ENCODE data around the gene AKR1A1. TPM values are rescaled to one million over a fixed set of nuclear protein-coding genes. Genes with fewer than 3 reads are reported as not detected.
"Not testable (repeated sequence)": the region's sequence is repeated elsewhere in the genome, so short reads cannot be mapped to it uniquely, and the experiment has no call there.

The AKR1A1 gene
- polyA plus RNA-seq, 3 donors = 219 to 245 (median 219) TPM

DNA sequence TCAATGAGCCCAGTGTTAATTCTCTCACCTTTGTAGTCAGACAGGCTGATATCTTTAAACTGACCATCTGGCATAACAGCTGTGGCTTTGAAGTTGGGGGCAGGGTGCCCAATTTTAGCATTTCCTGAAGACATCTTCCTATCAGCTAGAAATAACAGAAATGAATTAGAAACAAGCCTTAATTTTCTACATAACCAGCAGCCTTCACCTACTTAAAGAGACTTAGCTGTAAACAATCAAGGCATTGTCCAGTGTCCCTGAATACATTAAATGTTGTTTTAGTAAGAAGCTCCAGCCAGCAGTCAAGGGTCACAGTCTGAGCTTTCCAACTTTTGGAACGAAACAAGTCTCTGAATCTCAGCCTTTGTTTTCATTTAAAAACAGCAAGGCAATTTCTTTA is 31.7 kb upstream of the AKR1A1 start:
- no peak for DNase-seq
- H3K4me1 Mint-ChIP-seq = peaks cover 28% of the 10 kb centered on the region

DNA sequence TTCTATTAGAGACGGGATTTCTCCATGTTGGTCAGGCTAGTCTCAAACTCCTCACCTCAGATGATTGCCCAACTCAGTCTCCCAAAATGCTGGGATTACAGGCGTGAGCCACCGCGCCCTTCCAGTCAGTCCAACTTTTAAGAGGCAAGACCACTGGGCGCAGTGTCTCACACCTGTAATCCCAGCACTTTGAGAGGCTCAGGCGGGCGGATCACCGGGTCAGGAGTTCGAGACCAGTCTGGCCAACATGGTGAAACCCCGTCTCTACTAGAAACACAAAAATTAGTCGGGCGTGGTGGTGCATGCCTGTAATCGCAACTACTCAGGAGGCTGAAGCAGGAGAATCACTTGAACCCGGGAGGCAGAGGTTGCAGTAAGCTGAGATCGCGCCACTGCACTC is 30.9 kb upstream of the AKR1A1 start:
- peaks cover 39% of the 10 kb centered on the region for H4K20me1 ChIP-seq (ENCODE audit: insufficient read depth, low read length)
- H3K27ac ChIP-seq (ENCODE audit: low read depth in 1 of 2, low read length in 2 of 2); H2AFZ ChIP-seq (ENCODE audit: insufficient read depth, low read depth, low read length, poor library complexity, severe bottlenecking); DNase-seq; H3K27me3 Mint-ChIP-seq (ENCODE audit: low read depth in 3 of 3); H3K9me3 ChIP-seq (replicated peaks in 1 of 2; ENCODE audit: control insufficient read depth in 1 of 2, insufficient read depth in 1 of 2, low read length in 2 of 2); H3K27me3 ChIP-seq (ENCODE audit: control insufficient read depth in 2 of 2, insufficient read depth in 2 of 2, low read length in 2 of 2); H3K9me3 Mint-ChIP-seq; H3K9ac ChIP-seq (ENCODE audit: insufficient read depth, low read length, poor library complexity, severe bottlenecking); H3K4me2 ChIP-seq (replicated peaks; ENCODE audit: extremely low read depth, low read length, poor library complexity, severe bottlenecking): not testable (repeated sequence)
- H3K79me2 ChIP-seq (ENCODE audit: insufficient read depth, low read length) = peaks cover 30% of the 10 kb centered on the region
- H3K4me3 Mint-ChIP-seq = peak overlapping the region; percentile 91 to 96
- intact Hi-C loops (cut with micrococcal nuclease) = loop anchor here in 1 of 2 donors (1.0 kb wide), 1 partner anchor 31 kb away; the partner anchor contains the start of gene AKR1A1
- peaks cover 28% of the 10 kb centered on the region for H3K4me1 Mint-ChIP-seq
- H3K36me3 ChIP-seq (replicated peaks in 1 of 2; ENCODE audit: control insufficient read depth in 1 of 2, insufficient read depth in 2 of 2, low read length in 2 of 2) = peaks cover 28 to 41% of the 10 kb centered on the region in 2 donors
- WGBS (ENCODE audit: insufficient coverage) = 66% methylated on average over 12 of the region's 16 CpGs
- peaks cover 19 to 28% of the 10 kb centered on the region in 2 donors for H3K4me1 ChIP-seq (ENCODE audit: control insufficient read depth in 1 of 2, insufficient read depth in 2 of 2, low read length in 2 of 2)
- H3K36me3 Mint-ChIP-seq = peaks cover 31 to 40% of the 10 kb centered on the region in 2 donors
- peak overlapping the region in 1 of 3 experiments; percentile 92 for H3K4me3 ChIP-seq (replicated peaks in 1 of 3; ENCODE audit: low read depth in 2 of 3, low read length in 3 of 3)
- H3K27ac Mint-ChIP-seq = peak overlapping the region in 3 of 7 donors; percentile 23 to 63 (median 35)

More for the DNA sequence above, 31.7 kb upstream of the AKR1A1 start:
- Mint-ChIP-seq H3K9me3 (peaks cover 0 to 2% (median 0%) of the 10 kb centered on the region in 7 donors), H3K27me3 (ENCODE audit: low read depth in 3 of 3) (peaks cover 0 to 4% (median 1%) of the 10 kb centered on the region in 3 donors), H3K27ac (no peak overlapping the region), H3K36me3 (peaks cover 40 to 49% of the 10 kb centered on the region in 2 donors), H3K4me3 (no peak overlapping the region)
- Histone ChIP-seq H3K4me1 (ENCODE audit: control insufficient read depth in 1 of 2, insufficient read depth in 2 of 2, low read length in 2 of 2) (peaks cover 19 to 28% of the 10 kb centered on the region in 2 donors), H3K27ac (ENCODE audit: low read depth in 1 of 2, low read length in 2 of 2) (no peak overlapping the region), H3K9me3 (replicated peaks in 1 of 2; ENCODE audit: control insufficient read depth in 1 of 2, insufficient read depth in 1 of 2, low read length in 2 of 2) (no peaks in the 10 kb centered on the region), H3K36me3 (replicated peaks in 1 of 2; ENCODE audit: control insufficient read depth in 1 of 2, insufficient read depth in 2 of 2, low read length in 2 of 2) (peaks cover 36 to 50% of the 10 kb centered on the region in 2 donors), H4K20me1 (ENCODE audit: insufficient read depth, low read length) (peaks cover 39% of the 10 kb centered on the region), H2AFZ (ENCODE audit: insufficient read depth, low read depth, low read length, poor library complexity, severe bottlenecking) (no peak overlapping the region), H3K4me2 (replicated peaks; ENCODE audit: extremely low read depth, low read length, poor library complexity, severe bottlenecking) (no peak overlapping the region), H3K79me2 (ENCODE audit: insufficient read depth, low read length) (peaks cover 30% of the 10 kb centered on the region), H3K27me3 (ENCODE audit: control insufficient read depth in 2 of 2, insufficient read depth in 2 of 2, low read length in 2 of 2) (no peaks in the 10 kb centered on the region), H3K9ac (ENCODE audit: insufficient read depth, low read length, poor library complexity, severe bottlenecking) (no peak overlapping the region), H3K4me3 (replicated peaks in 1 of 3; ENCODE audit: low read depth in 2 of 3, low read length in 3 of 3) (no peak overlapping the region)
- TF ChIP-seq, protein P1, sequence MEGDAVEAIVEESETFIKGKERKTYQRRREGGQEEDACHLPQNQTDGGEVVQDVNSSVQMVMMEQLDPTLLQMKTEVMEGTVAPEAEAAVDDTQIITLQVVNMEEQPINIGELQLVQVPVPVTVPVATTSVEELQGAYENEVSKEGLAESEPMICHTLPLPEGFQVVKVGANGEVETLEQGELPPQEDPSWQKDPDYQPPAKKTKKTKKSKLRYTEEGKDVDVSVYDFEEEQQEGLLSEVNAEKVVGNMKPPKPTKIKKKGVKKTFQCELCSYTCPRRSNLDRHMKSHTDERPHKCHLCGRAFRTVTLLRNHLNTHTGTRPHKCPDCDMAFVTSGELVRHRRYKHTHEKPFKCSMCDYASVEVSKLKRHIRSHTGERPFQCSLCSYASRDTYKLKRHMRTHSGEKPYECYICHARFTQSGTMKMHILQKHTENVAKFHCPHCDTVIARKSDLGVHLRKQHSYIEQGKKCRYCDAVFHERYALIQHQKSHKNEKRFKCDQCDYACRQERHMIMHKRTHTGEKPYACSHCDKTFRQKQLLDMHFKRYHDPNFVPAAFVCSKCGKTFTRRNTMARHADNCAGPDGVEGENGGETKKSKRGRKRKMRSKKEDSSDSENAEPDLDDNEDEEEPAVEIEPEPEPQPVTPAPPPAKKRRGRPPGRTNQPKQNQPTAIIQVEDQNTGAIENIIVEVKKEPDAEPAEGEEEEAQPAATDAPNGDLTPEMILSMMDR (IDR thresholded peaks at IDR 0.05) = no peak
- no CpG with 5 or more reads among the region's 1 CpG for WGBS (ENCODE audit: insufficient coverage)
- intact Hi-C loops (cut with micrococcal nuclease) = no loop called here
